Stimulated activated CD8-positive, alpha-beta memory T cell treated with anti-CD3 and anti-CD28 coated beads, Interleukin-2, amount 100 ng/mL, for 1 hour (primary cell): ENCODE measurements around the gene MGP.

Experiments used
- DNase-seq, 2 donors: peaks; one replicate each; pipeline ENCODE4 v3.0.0-alpha.2; 2020; ENCODE audit warnings: low read depth in 2 of 2

Gene MGP

DNA sequence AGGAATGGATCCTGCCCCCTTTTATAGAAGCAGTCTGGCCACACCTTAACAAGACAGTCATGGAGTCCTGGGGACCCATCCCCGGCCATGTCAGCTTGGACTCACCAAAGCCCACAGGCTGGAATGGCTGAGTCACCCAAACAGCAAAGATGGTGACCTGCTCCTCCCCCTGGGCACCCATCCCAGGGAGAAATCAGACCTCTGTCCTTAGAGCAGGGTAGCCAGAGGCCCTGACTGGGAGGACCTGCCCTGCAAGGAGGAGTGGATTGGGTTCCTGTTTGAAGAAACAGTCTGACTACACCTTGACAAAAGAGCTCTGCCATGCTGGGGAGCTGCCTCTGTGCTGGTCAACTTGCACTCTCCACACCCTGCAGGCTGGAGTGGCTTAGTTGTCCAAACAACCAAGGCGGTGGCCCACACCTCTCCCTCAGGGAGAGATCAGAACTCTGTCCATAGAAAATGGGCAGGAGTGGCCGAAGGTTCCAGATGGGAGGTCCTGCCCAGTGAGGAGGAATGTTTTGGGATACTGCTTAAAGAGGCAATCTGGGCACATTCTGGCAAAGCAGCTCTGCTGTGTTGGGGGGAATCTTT lies 16.6 kb downstream of the MGP start:
- no peak for DNase-seq

GRCh38 chr12:14860490-14860889 lies 25.2 kb downstream of the MGP start:
- no peak for DNase-seq

DNA sequence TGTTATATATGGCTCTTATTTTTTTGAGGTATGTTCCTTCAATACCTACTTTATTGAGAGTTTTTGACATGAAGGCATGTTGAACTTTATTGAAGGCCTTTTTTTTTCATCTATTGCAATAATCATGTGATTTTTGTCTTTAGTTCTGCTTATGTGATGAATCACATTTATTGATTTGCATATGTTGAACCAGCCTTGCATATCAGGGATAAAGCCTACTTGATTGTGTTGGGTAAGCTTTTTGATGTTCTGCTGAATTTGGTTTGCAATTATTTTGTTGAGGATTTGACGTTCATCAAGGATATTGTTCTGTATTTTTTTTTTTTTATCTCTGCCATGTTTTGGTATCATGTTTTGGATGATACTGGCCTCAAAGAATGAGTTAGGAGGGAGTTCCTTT lies 27.1 kb downstream of the MGP start:
- DNase-seq, result no peak

DNA sequence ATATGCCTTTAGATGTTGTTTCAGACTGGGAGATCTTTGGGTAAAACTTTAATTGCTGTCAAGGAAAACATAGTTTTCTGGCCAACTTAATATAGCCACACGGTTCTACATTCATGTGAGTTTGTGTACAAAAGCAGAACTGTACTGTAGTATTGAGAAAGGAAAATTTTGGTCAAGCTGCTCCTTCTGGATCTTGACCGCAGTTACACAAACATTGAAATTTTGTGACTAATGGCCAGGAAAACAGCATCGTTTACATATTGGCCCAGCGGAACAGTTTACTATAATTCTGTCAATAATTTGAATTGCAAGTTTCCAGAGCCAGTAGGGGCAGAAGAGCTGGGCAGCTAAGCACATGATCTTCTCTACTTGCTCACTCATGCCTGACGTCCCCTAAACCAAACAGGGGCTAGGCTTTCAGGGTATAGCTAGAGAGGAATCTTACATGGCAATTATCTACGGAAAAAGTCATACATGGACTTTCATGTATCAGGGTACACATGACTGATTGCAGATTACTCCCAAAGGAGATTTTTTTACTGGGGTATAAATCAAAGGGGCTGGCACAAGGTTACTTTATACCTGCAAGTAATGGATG lies 31.0 kb downstream of the MGP start:
- no peak for DNase-seq

DNA sequence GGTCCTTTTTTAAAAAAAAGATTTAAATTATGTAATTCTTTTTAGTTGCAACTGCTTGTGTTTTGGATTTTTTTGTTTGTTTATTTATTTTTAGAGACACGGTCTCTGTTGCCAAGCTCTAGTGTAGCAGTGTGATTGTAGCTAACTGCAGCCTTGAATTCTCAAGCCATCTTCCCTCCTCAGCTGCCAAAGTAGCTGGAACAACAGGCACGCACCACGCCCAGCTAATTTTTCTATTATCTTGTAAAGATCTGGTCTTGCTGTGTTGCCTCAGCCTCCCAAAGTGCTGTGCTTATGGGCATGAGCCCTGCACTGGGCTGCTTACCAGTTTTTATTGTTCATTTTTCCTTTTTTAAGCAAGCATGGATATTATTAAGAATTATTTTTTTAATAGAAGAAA lies 31.7 kb downstream of the MGP start:
- DNase-seq, result no peak

GRCh38 chr12:14852880-14853279 lies 32.8 kb downstream of the MGP start:
- DNase-seq, result no peak

GRCh38 chr12:14850929-14851663 lies 34.6 kb downstream of the MGP start:
- no peak for DNase-seq

DNA sequence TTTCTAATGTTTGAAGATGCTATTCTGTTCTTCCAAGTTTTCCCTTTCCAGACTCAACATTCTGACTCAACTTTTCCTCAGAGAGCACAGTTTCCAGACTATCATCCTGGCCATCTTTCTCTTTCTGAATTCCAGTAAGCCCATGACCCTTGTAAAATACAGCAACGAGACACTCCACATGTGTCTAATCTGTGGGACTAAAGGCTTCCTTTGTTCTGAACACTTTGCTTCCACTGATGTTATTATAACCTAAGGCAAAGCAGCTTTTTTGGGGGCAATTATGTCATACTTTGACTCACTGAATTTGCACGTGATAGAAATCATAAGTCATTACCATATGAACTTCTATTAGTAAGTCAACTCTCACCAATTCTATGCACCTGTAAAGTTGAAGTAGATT lies 36.0 kb downstream of the MGP start:
- DNase-seq, result no peak

- no peak for DNase-seq
Observed at GRCh38 chr12:14846876-14847580, 38.6 kb downstream of the MGP start.

- no peak for DNase-seq
Observed at GRCh38 chr12:14846042-14846587, 39.5 kb downstream of the MGP start.

DNA sequence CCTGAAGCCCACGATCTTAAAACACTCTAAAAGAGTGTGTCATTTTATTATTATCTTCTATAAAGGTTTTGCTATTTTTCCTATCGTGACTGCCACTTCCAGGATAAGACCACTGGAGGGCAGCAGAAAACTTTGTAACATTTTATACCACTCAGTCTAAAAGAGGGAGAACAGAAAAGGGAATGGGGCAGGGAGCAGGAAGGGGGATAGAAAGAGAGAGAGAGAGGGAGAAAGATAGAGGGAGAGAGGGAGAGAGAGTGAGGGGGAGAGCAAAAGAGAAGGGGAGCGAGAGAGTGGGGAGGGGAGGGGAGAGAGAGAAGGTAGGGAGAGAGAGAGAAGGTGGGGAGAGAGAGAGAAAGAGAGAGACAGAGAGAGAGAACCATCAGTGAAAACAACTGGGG lies 40.3 kb downstream of the MGP start:
- DNase-seq, result no peak

- DNase-seq, result no peak
Observed at GRCh38 chr12:14844401-14844800, 41.3 kb downstream of the MGP start.

- no peak for DNase-seq
Observed at GRCh38 chr12:14843425-14843887, 42.2 kb downstream of the MGP start, which contains the start of gene ART4. ART4 (minus strand) TSS chr12:14843526; CDS start chr12:14843113, 413 bp downstream.

DNA sequence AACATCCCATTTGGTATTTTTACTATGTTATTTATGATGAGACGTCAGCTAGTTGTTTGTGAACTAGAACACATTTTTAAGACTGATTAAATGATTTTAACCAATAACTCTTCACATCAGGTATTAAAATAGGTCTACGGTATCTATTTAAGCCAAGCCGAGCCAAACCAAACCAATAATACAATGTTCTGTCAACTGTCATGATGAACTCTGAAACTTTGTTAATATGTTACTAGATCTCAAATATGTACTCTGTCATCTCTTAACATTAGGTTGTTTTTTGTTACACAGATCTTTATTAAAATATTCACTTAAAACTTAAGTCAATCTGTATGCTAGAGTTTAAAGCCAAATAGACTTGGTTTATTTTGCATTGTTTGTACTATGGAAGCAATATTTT lies 43.3 kb downstream of the MGP start:
- no peak for DNase-seq

DNA sequence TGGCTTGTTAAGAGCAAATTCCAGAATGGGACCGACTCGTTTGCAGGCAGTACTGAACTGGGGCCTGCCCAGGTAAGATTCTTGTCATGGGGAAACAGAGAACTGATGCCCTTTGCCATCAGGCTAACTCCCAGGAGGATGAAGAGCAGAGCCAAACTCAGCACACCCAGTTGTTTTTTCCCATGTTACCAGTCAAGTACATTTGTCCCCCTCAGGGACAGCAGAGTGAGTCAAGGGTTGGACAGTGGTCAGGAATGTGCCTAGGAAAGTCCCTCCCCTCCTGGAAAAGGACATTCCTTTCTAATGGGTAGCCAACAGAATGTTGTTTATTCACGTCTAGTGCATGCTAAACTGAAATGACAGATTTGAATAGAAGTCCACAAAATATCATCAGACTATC lies 43.9 kb downstream of the MGP start:
- no peak for DNase-seq

DNA sequence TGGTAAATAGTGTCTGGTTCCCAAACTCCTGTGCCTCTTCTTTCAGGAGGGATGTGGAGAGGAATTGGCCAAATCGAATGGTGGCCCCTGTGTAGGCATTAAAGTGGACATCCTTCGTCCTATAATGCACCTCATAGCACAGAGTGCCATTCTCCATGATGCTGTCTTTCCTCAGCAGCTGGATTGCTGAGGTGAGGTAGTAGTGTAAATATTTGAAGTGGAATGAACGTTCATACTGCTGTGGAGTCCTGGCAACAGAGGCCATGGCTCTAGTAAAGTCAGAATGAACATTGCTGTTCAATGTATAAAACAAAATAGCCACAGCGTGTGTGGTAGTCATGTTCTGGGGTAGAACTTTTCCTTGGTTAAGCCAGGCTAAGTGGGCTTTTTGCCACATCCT lies 45.0 kb downstream of the MGP start:
- no peak for DNase-seq

- DNase-seq, result no peak
Observed at GRCh38 chr12:14839262-14839661, 46.4 kb downstream of the MGP start.

DNA sequence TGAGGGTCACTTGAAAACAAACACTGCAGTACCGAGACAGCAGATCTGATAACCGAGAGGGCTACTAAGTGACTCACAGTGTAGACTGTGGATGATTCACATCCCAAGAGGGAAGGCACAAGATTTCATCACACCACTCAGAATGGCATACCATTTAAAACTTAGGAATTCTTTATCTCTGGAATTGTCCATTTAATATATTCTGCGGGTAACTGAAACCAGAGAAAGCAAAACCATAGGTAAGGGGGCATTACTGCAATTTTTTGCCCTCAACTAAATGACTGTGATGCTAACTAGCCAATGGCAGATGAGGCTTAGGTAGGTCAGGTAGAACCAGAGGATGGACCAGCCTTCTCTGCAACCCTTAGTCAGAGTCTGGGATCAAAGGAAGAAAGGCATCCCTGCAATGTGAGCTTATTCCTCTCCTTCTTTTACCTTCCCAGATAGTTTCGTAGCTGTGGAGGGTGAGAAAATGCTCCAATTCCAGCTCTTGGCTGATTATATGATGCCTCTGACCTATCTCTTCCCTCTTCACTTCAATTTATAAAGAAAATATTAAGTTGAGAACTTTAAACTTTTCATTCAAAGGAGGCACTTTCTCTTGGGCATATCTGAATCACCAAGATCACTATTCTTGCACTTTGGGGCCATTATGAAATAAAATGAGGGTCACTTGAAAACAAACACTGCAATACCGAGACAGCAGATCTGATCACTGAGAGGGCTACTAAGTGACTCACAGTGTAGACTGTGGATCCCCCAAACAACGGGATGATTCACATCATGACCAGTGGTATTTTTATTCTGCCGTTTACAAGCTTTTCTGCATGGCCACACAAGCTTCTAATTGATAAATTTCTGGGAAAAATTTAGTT lies 49.1 kb downstream of the MGP start:
- no peak for DNase-seq

GRCh38 chr12:14834509-14834908 lies 51.1 kb downstream of the MGP start:
- no peak for DNase-seq

DNA sequence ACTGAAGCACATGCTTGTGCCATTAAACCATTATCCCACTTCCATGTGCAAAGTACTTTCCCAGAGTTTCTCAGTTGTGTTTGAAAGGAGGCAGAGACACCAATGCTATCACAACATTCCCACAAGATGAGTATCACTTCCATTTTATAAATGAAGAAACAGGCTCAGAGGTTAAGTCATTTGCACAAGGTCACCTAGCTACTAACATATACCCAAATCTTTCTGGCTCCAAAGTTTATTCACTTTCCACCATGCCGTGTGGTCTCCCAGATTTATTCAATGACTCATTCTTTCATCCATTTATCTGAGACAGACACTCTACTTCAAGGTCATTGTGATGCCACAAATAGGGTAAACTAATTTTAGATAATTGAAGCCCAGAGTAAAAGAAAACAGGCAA lies 51.7 kb downstream of the MGP start:
- no peak for DNase-seq

DNA sequence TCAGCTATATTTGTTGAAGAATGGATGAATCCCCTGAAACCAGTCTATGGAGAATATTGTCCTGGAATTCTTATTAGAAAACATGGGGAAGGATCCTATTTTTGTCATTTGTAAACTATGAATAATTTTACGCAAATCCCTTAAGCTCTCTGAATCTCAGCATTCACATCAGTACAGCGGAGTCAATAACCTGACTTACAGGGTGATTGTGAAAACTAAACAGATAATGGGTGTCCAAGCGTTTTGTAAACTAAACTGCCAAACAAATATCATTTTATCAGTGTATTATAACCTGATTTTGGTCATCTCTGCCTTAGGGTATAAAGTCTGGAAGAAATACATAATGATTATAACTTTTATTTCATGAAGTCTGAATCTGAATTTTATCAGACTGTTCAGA lies 52.3 kb downstream of the MGP start:
- DNase-seq, result no peak
